GM19455 (cell line): ENCODE data around the gene TMEM229A.
"Not testable (repeated sequence)": the region's sequence is repeated elsewhere in the genome, so short reads cannot be mapped to it uniquely, and the experiment has no call there.

Experiments used
- ATAC-seq: cut with Tn5 transposase; IDR thresholded peaks from one replicate; pipeline ENCODE4 v1.9.1; 2021; ENCODE audit not compliant: unreplicated experiment

The TMEM229A gene

DNA sequence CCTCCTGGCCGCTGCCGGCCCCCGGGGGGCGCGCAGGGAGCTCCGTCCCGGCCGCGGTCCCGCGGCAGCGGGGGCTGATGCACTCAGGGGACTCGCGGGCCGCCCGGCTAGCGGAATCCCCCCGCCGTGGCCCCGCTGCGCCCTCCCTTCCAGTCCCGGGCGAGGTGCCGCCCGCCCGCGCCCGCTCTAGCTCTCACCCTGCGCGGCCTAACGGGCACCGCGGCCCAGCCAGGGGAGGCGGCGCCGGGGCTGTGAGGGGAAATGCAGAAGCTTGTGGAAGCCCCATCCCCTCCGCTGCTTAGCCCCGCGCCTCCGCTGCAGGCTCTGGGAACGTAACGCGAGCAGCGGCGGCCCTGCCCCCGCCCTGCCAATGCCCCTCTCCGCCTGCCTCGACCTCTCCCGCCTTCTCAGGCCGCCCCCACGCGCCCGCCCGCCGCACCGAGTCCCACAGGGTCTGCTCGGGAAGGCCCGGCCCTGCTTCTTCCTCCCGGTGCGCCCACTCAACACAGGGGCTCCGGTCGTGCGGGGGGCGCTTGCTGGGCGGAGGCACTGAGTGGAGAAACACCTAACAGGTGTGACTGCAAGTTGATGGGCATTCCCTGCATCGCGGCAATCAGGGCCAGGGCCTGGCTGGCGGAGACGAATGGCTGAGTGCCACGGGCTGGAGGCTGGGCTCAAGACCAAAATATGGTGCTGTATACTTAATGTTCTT, 384 bp upstream of the TMEM229A start:
- ATAC-seq, result no peak

DNA sequence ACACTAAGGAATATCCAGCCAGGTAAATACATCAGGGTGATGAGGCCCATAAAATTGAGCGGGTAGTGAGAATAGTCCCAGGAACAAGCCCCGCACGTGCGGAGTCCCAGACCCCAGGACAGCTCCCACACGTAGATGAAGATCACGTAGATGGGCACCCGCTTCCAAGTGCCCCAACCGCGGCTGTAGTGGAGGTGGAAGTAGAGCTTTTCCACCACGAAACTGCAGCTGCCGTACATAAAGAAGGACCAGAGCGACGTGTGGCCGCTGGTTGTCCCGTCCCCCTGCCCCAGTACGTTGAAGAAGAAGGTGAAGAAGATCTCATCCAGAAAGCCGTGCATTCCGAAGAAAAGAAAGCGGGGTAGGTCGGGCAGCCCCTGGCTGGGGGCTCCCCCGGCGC, 948 bp downstream of the TMEM229A start:
- ATAC-seq, result no peak

DNA sequence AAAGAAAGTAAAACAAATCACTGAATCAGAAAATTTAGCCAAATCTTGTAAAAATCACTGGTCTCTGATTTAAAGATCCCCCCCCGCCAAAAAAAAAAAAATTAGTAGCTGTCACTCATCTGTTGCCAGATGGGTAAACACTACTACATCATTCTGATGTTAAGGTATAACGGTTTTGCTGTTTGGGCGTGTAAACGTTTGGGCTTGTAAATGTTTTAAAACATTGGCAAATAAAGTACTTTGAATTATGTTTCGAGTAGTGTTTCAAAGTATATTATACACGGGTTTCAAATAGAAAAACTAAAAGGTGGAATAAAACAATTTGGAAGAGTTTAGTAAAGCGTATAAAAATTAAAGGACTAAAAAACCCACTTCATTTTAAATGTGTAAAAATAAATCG, 1.5 kb downstream of the TMEM229A start:
- no peak for ATAC-seq

DNA sequence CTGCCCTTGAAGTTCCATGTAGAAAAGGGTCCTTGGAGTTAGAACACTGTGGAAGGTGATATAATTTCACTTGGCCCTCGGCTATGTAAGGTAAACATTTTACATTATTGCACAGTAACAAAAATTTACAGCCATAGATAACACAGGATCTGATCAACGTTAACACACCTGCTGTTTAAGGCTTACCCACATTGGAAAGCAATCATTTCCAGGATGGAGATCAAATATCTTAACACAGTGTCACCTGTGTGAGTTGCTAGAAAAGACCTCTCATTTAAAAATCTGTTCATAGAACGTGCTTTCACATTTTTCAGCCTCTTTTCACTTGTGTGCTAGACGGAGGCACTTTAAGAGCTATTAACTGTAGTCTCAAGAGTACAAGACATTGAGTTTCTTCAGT, 1.9 kb downstream of the TMEM229A start:
- no peak for ATAC-seq

DNA sequence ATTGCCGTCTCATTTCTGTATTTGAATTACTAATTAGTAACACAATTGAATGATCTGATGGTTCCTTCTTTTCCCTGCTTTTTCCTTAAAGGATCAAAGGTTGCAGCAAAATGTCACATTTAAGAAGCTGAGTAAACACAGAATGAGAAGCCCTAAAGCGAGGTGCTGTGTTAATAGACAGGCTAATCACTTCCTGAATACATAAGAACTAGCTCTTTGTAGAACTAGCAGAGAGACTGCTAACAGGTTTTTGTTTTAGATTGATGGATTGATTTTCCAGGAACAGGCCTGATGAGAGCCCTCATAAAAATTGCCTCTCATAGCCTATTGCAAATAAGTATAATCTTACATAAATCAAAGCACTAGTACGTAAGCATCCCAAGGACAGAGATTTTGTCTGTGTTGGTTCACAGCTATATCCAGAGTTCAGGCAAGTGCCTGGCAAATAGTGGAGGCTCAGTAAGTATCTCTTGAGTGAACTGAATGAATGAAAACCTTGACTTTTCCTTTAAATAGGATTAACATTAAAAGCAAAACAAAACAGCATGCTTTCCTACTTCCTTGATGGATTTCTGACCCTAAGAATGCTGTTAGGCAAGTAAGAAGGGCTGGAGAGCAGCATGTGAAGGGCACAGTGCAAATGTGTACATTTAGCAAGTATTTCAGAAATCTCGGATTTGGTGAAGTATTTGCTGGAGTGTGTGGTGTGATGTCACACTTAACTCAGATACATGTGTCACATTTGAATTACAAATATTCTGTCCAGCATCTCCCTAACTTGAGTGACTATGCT, 3.3 kb downstream of the TMEM229A start:
- no peak for ATAC-seq

DNA sequence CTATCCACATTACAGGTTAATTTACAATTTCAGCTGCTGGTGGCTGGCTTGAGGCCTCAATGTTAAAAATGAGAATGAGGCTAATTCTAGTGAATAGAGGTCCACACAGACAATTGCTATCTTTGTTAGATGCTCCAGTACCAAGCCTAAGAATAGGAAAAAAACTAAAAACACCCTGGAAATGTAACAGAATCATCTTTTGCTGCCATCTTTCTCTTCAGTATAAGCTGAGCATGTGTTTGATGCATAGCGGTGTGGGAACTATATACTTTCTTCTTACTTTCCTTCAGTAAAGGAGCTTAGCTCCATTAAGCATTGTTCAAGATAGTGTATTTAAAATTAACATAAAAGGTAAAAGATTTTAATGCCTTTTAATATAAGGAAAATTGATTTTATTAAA, 5.6 kb downstream of the TMEM229A start:
- no peak for ATAC-seq

DNA sequence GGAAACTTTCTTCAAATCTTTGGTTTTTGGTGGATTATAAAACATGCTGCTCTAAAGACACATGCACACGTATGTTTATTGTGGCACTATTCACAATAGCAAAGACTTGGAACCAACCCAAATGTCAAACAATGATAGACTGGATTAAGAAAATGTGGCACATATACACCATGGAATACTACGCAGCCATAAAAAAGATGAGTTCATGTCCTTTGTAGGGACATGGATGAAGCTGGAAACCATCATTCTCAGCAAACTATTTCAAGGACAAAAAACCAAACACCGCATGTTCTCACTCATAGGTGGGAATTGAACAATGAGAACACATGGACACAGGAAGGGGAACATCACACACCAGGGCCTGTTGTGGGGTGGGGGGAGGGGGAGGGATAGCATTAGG, 8.5 kb downstream of the TMEM229A start:
- ATAC-seq, result not testable (repeated sequence)

DNA sequence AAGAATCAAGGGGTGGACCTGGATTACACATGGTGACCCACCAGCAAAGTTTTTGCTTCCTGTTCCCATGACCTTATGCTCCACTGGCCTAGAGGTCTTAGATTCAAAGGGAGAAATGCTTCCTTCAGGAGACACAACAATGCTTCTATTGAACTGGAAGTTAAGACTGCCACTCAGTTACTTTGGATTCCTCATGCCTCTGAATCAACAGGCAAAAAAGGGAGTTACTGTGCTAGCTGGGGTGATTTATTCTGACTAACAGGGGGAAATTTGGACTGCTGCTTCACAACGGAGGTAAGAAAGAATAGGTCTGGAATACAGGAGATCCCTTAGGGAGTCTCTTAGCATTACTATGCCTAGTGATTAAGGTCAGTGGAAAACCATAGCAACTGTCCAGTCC, 10.3 kb downstream of the TMEM229A start:
- no peak for ATAC-seq

DNA sequence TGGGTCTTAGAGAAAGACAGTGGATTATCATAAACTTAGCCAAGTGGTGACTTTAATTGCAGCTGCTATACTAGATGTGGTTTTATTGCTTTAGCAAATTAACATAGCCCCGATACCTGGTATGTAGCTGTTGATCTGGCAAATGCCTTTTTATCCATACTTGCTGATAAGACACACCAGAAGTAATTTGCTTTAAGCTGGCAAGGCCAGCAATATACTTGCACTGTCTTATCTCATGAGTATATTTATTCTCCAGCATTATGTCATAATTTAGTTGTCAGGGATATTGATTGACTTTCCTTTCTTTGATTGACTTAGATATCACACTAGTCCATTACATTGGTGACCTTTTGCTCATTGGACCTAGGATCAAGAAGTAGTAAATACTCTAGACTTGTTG, 12.8 kb downstream of the TMEM229A start:
- no peak for ATAC-seq

DNA sequence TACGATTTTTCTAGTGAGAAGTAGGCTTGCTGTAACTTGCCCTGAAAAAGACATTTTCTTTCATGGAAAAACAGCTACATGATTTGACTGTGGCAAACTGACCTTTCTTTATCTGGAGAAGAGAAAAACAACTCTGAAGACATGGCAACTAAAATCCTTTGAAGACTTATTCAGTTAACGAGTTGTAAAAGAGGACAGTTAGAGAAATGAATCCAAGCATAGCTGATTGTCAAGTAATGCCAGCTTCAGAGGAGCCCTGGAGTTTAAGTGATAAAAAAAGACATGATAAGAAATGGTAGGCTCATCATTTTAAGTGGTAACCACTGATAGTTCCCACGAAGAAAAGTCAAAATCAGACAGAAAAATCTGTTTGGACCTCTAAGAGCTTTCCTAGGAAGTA, 19.6 kb downstream of the TMEM229A start:
- no peak for ATAC-seq

DNA sequence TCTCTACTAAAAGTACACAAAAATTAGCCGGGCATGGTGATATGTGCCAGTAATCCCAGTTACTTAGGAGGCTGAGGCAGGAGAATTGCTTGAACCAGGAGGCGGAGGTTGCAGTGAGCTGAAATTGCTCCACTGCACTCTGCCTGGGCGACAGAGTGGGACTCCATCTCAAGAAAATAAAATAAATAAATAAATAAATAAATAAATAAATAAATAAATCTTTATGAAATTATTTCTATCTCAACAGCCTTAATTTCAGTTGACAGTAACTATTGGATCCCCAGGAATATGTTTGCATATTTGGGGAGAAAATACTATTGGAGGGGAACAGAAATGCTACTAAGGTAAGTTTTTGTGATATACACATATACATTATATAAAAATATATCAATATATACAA, 20.0 kb downstream of the TMEM229A start:
- ATAC-seq, result no peak

DNA sequence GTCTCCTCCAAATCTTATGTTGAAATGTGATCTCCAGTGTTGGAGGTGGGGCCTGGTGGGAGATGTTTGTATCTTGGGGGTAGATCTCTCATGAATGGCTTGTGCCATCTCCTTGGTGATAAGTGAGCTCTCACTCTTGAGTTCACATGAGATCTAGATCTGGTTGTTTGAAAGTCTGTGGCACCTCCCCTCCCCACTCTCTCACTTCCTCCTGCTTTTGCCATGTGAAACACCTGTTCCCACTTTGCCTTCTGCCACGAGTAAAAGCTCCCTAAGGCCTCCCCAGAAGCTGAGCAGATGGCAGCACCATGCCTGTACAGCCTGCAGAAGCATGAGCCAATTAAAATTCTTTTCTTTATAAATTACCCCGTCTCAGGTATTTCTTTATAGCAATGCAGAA, 23.5 kb downstream of the TMEM229A start:
- no peak for ATAC-seq

DNA sequence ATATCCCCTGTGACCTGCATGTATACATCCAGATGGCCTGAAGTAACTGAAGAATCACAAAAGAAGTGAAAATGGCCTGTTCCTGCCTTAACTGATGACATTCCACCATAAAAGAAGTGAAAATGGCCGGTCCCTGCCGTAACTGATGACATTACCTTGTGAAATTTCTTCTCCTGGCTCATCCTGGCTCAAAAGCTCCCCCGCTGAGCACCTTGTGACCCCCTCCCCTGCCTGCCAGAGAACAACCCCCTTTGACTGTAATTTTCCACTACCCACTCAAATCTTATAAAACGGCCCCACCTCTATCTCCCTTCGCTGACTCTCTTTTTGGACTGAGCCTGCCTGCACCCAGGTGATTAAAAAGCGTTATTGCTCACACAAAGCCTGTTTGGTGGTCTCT, 24.6 kb downstream of the TMEM229A start:
- not testable (repeated sequence) for ATAC-seq

DNA sequence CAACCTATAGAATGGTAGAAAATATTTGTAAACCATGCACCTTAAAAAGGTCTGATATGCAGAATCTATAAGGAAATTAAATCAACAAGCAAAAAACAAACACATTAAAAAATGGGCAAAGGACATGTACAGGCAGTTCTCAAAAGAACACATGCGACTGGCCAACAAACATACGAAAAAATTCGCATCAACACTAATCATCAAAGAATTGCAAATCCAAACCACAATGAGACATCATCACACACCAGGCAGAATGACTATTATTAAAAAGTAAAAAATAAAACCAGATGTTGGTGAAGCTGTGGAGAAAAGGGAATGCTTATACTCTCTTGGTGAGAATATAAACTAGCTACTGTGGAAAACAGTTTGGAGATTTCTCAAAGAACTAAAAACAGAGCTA, 33.2 kb downstream of the TMEM229A start:
- no peak for ATAC-seq

DNA sequence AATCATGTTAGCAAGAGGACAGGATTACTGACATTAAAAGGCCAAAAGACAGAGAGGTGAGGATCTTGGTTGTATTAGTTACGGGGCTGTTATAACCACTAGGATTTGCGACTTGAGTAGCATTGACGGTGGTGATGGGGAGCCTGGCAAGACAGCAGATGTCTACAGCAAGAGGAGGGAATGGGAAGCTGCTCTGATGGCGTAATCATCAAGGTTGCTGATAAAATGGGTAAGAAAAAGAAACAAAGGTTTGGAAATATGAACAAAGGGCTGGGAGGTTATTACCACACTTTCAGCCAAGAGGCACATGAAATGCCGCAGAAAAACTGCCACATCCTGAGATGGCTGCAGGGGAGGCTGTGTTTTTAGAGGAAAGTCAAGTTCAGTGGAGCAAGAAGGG, 33.9 kb downstream of the TMEM229A start:
- no peak for ATAC-seq

DNA sequence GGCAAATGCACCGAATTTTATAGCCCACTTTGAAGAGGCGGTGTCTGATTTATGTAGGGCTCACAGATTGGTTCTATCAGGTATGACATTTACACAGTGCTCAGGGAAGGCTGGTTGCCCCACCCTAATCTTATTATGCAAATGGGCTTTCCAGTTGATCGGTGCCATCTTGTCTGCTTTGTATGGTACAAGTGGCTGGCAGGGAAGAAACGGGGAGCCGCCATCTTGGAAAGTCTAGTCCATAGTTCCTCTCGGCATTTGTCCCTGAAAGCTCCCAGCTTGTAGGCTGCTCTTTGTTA, 36.6 kb downstream of the TMEM229A start:
- no peak for ATAC-seq

DNA sequence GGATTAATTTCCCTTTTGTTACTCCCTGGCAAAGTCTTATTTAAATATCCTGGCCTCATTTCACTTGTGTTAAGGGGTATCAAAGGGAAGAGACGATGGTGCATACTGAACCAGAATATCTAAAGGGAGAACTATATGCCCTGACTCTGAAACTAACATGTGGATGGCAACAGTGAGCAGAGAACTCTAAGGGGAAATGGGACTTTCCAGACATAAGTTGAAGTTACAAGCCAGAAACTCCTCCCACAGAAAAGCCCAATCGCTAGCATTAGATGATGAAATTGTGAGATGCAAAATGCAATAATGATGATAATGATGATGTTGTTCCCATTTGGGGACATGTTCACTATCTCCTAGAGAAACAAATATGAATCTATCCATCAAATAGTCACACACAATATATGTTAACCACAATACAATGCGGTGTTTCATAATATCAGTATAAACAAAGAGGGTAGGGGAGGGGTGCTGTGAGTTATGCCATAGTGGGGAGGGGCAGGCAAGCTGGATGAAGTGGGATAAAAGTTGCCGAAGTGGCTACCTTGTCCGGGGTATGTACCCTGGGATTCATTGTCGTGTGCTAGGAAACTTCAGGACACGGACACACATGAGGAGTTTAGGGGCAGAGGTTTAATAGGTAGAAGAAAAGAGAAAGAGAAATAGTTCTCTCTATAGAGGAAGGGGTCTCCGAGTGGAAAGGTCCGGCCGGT, 37.1 kb downstream of the TMEM229A start:
- ATAC-seq, result no peak

DNA sequence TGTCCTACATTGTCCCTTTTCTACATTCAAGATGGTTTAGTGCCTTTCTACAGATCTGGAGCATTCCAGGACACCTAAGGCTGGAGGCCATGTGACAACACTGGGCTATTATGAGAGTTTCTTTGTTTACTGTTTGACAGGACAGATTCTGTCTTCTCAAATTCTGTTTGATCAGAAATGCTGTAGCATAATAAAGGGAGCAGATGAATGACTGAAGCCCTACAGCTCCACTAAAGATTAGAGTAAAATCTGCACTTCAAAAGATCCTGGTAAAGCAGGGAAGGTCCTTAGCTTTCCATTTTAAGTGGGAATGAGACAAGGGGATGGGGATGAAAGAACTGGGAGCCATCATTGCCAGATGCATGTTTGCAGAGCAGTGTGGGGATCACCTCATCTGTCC, 38.4 kb downstream of the TMEM229A start:
- ATAC-seq, result no peak

DNA sequence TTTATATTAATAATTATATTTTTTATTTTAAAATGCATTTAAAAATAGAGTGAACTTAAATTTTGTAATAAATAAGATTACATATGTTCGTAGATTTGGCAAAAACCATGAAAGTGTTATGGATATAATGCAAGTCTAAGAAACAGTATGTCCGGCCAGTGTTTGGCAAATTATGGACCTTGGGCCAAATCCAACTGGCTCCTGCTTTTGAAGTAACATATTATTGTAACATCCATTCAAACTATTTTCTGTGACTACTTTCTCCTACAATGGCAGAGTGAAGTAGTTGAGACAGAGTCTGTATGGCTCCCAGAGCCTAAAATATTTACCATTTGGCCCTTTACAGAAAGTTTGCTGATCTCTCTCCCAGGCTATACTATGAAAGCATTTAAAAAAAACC, 38.9 kb downstream of the TMEM229A start:
- no peak for ATAC-seq

DNA sequence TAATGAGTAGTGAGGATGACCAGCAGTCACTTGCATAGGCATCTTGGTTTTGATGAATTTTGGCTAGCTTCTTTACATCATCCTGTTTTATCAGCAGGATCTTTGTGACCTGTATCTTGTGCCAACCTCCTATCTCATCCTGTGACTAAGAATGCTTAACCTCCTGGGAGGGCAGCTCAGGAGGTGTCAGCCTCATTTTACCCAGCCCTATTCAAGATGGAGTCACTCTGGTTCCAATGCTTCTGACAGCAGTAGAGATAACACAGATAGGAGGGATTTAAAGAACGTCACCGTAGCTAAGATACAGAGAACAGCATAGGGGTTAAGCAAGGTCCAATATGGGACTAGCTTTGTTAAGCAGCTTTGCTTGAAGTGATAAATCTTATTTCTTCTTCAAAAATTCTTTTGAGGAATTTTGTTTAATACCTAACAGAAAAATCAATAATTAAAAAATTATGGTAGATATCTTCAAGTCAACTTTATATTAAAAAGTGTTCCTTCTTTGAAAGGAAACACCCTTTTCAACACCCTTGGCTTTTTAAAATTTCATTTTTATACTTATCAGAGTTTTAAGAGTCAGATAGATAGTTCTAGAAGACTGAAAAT, 39.9 kb downstream of the TMEM229A start:
- ATAC-seq, result no peak

DNA sequence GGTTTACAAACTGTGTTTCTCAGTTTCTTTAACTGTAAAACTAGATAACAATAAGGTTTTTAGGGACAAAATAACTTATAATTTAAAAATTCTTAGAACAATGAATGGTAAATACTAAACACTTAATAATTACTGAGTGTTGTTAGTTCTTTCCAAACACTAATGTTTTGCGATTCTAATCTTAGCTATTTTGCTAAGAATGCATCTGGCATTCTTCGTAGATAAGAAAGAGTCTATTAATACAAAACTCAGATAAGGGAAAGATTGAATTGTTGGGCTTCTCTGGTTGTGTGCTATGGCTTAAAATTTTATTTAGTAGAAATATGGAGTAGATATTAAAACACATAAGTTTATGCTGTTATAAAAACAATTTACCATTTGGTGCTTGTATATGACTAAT, 45.4 kb downstream of the TMEM229A start:
- no peak for ATAC-seq
